Gastrocnemius medialis (tissue), 4 donors: ENCODE results near the gene SPECC1.

Experiments
- POLR2A ChIP-seq, 2 donors: fragments of 450-650 bp; IDR thresholded peaks; one replicate each; pipeline ENCODE4 v1.6.1; 2017; ENCODE audit warnings: antibody characterized with exemption in 2 of 2, mild to moderate bottlenecking in 2 of 2, moderate library complexity in 2 of 2
- TF ChIP-seq, protein P1 (sequence below), 5 experiments: fragments of 450-650 bp in 3 of 5; fragments of 200-600 bp in 2 of 5; sonication (generic) in 2 of 5; IDR thresholded peaks in 4 of 5; conservative IDR thresholded peaks in 1 of 5; 1 replicate in 4 of 5; 2 replicates in 1 of 5; pipeline ENCODE4 v1.5.1; 2016 to 2019; ENCODE audit warnings: antibody characterized with exemption in 5 of 5, mild to moderate bottlenecking in 3 of 5, moderate library complexity in 3 of 5

DNA sequence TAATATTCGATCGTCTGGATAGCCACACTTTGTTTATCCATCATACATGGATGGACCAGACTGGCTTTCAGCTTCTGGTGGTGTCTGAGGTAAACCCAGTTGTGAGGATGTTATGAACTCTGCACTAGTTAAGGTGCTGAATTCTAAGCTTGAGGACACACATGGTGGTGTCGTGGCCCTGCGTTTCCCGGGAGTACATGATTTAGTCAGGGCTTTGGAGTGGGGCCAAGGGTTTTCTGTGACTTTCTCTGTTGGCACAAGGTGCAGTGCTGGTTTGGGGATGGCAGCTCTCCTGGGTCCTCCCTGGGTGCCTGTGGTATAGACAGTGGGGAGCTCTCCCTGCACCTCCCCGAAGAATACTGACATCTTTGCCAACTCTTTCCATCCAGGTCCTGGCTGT, 116.6 kb downstream of the SPECC1 start:
- no peak for TF ChIP-seq POLR2A (IDR thresholded peaks at IDR 0.05)
- TF ChIP-seq, protein P1, sequence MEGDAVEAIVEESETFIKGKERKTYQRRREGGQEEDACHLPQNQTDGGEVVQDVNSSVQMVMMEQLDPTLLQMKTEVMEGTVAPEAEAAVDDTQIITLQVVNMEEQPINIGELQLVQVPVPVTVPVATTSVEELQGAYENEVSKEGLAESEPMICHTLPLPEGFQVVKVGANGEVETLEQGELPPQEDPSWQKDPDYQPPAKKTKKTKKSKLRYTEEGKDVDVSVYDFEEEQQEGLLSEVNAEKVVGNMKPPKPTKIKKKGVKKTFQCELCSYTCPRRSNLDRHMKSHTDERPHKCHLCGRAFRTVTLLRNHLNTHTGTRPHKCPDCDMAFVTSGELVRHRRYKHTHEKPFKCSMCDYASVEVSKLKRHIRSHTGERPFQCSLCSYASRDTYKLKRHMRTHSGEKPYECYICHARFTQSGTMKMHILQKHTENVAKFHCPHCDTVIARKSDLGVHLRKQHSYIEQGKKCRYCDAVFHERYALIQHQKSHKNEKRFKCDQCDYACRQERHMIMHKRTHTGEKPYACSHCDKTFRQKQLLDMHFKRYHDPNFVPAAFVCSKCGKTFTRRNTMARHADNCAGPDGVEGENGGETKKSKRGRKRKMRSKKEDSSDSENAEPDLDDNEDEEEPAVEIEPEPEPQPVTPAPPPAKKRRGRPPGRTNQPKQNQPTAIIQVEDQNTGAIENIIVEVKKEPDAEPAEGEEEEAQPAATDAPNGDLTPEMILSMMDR (IDR thresholded peaks at IDR 0.05 in 4 of 5, conservative IDR thresholded peaks at IDR 0.05 in 1 of 5), result no peak
